ENCODE measurements around the gene ROBO1.

GRCh38 chr3:78605178-78605577, 1162.6 kb downstream of the ROBO1 start:
- TF ChIP-seq CTCF (optimal IDR thresholded peaks at IDR 0.05 in 1 of 3, IDR thresholded peaks at IDR 0.05 in 1 of 3, conservative IDR thresholded peaks at IDR 0.05 in 1 of 3; ENCODE audit: extremely low read depth in 1 of 3, insufficient read depth in 2 of 3, low read length in 3 of 3), result no peak
- no peak for TF ChIP-seq EZH2 (IDR thresholded peaks at IDR 0.05; ENCODE audit: low read length)
